Activated CD4-positive, alpha-beta memory T cell treated with anti-CD3 and anti-CD28 coated beads, Interleukin-2, amount 10 ng/mL, durations not matched to agents 7 days and 5 days (primary cell): ENCODE measurements around the gene ABHD11. TPM values are rescaled to one million over a fixed set of nuclear protein-coding genes. Genes with fewer than 3 reads are reported as not detected.

Experiments used
- CTCF ChIA-PET: fragments of 350-600 bp; sonication (Branson Sonifier 250); formaldehyde crosslinking; loops from one replicate; lab custom pipeline; 2021; ENCODE audit warnings: antibody characterized with exemption, inconsistent platforms; lab: Charles Lee
- POLR2A ChIA-PET: fragments of 350-600 bp; sonication (Branson Sonifier 250); formaldehyde crosslinking; loops from one replicate; lab custom pipeline; 2021; ENCODE audit warnings: antibody characterized with exemption; lab: Charles Lee
- DNase-seq: peaks from one replicate; pipeline ENCODE4 v3.0.0-alpha.2; 2020
- H3K27ac Mint-ChIP-seq: one replicate; pipeline ENCODE4 v1.8.0; 2021; ENCODE audit warnings: mild to moderate bottlenecking, mixed read lengths
- H3K27me3 Mint-ChIP-seq: one replicate; pipeline ENCODE4 v1.8.0; 2021; ENCODE audit warnings: mixed read lengths
- H3K36me3 Mint-ChIP-seq: one replicate; pipeline ENCODE4 v1.8.0; 2021; ENCODE audit warnings: low read depth, mixed read lengths
- H3K4me1 Mint-ChIP-seq: one replicate; pipeline ENCODE4 v1.8.0; 2021; ENCODE audit warnings: mixed read lengths
- H3K4me3 Mint-ChIP-seq: one replicate; pipeline ENCODE4 v1.8.0; 2021; ENCODE audit warnings: mild to moderate bottlenecking, mixed read lengths
- H3K9me3 Mint-ChIP-seq: one replicate; pipeline ENCODE4 v1.8.0; 2021; ENCODE audit warnings: mixed read lengths
- total RNA-seq, 2 experiments: library from RNA; stranded (reverse); gene quantifications; one replicate each; pipeline ENCODE4 v1.2.3, GENCODE V29; 2021

Gene ABHD11
- total RNA-seq, 2 experiments from 2014 or later: 12.3 to 13.7 TPM

DNA sequence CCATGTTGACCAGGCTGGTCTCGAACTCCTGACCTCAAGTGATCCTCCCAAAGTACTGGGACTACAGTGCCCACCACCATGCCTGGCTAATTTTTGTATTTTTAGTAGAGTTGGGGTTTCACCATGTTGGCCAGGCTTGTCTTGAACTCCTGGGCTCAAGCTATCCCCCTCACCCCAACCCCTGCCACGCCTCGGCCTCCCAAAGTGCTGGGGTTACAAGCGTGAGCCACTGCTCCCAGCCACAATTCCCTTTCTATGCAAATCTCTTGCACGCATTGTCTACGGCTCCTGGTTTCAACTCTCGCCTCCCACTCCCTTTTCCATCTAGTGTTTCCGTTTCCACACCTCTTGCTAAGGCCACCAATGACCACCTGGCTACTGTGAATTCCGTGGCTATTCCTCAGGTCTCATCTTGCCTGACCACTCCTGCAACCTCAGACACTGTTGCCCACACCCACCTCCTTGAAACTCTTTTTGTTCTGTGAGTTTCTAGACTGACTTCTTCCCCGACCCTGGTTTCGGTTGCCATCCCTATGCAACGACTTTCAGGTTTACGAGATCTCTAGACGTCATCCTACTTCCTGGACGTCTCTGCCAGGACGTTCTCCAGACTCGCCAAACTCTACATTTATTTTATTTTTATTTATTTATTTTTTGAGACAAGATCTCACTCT lies 28.1 kb upstream of the ABHD11 start:
- ChIA-PET CTCF (no interaction called here), POLR2A (no interaction called here)
- H3K4me1 Mint-ChIP-seq: peaks cover 8% of the 10 kb centered on the region
- H3K36me3 Mint-ChIP-seq: no peaks in the 10 kb centered on the region
- no peak overlapping the region for H3K4me3 Mint-ChIP-seq
- no peaks in the 10 kb centered on the region for H3K9me3 Mint-ChIP-seq
- H3K27ac Mint-ChIP-seq: no peak overlapping the region
- DNase-seq: no peak
- H3K27me3 Mint-ChIP-seq: peaks cover 29% of the 10 kb centered on the region

DNA sequence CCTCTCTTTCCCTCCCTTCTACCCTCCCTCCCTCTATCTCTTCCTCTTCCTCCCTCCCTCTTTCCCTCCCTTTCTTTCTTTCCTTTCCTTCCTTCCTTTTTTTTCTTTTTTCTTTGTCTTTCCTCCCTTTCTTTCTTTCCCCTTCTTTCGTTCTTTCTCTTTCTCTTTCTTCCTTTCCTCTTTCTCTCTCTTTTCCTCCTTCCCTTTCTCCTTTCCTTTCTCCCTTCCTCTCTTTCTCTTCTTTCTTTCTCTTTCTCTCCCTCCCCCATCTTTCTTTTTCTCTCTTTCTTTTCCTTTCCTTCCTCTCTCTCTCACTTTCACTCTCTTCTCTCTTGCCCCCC lies 24.0 kb upstream of the ABHD11 start:
- POLR2A ChIA-PET: no interaction called here
- H3K27ac Mint-ChIP-seq: no peak overlapping the region

DNA sequence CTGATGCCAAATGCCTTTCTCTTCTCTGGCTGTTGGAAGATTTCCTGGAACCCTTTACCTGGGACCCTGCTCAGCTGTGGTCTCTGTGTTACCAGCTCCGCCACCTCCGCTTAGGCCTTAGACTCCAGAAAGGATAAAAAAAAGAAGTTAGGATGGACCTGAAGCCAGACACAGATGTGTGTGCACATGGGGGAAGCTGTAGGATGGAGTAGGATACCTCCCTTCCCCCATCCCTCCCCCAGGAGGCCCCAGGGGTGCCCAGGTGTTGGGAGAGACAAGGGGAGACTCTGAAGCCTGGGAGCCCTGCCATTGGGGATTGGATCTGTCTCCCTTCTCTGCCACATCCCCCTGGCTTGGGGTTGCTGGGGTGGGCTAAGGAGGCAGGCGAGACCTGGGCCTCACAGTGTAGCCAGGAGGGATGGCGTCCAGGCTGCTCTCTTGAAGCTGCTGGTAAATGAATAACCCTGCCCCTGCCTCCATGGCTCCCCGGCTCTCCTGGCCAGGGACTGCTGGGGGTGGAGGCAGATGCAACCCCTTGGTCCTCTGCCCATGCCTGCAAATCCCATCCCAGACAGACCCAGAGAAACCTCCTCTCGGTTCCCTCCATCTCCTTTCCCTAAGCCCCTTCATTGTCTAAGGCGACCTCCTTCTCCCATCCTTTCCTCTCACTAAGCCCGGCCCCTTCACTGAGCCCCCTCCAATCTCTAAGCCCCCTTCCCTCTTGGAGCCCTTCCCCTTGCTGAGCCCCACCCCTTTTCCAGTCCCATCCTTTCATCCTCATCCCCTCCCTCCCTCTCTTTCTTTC lies 23.5 kb upstream of the ABHD11 start:
- no peaks in the 10 kb centered on the region for H3K36me3 Mint-ChIP-seq
- H3K4me3 Mint-ChIP-seq: no peak overlapping the region
- H3K27me3 Mint-ChIP-seq: peaks cover 3% of the 10 kb centered on the region
- POLR2A ChIA-PET: no interaction called here
- DNase-seq: no peak
- no peaks in the 10 kb centered on the region for H3K9me3 Mint-ChIP-seq
- H3K4me1 Mint-ChIP-seq: peaks cover 3% of the 10 kb centered on the region
- H3K27ac Mint-ChIP-seq: no peak overlapping the region
- CTCF ChIA-PET: no interaction called here

More for the DNA sequence above, 24.0 kb upstream of the ABHD11 start:
- CTCF ChIA-PET: no interaction called here
- H3K36me3 Mint-ChIP-seq: no peaks in the 10 kb centered on the region
- peaks cover 5% of the 10 kb centered on the region for H3K27me3 Mint-ChIP-seq
- no peak overlapping the region for H3K4me3 Mint-ChIP-seq
- no peak for DNase-seq
- H3K9me3 Mint-ChIP-seq: no peaks in the 10 kb centered on the region
- peaks cover 5% of the 10 kb centered on the region for H3K4me1 Mint-ChIP-seq

- Mint-ChIP-seq H3K36me3 (no peaks in the 10 kb centered on the region), H3K27me3 (no peaks in the 10 kb centered on the region), H3K9me3 (no peaks in the 10 kb centered on the region), H3K4me3 (no peak overlapping the region), H3K4me1 (no peaks in the 10 kb centered on the region), H3K27ac (no peak overlapping the region)
- ChIA-PET POLR2A (no interaction called here), CTCF (no interaction called here)
- no peak for DNase-seq
Observed at GRCh38 chr7:73758581-73759138, 20.1 kb upstream of the ABHD11 start.

DNA sequence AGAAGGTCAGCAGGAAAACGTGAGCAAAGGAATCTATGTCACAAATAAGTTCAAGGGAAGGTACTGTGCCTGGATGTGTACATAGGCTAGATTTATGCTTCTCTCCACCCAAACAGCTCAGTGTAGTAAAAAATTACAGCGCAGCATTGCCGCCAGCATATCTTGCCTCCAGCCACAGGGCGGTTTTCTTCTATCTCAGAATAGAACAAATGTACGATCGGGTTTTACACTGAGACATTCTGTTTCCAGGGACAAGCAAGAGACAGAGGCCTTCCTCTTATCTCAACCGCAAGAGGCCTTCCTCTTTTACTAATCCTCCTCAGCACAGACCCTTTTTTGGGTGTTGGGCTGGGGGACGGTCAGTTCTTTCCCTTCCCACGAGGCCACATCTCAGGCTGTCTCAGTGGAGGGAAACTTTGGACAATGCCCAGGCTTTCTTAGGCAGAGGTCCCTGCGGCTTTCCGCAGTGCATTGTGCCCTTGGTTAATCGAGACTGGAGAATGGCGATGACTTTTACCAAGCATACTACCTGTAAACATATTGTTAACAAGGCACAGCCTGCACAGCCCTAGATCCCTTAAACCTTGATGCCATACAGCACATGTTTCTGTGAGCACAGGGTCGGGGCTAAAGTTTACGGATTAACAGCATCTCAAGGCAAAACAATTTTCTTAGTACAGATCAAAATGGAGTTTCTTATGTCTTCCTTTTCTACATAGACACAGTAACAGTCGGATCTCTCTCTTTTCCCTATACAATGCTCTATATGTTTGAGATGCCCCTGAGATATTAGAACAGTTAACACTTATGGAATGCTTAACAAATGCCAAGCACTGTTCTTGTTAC lies 11.6 kb upstream of the ABHD11 start:
- Mint-ChIP-seq H3K36me3 (no peaks in the 10 kb centered on the region), H3K9me3 (no peaks in the 10 kb centered on the region), H3K27ac (no peak overlapping the region), H3K4me1 (no peaks in the 10 kb centered on the region), H3K27me3 (peaks cover 9% of the 10 kb centered on the region), H3K4me3 (no peak overlapping the region)
- ChIA-PET CTCF (no interaction called here), POLR2A (no interaction called here)
- no peak for DNase-seq

DNA sequence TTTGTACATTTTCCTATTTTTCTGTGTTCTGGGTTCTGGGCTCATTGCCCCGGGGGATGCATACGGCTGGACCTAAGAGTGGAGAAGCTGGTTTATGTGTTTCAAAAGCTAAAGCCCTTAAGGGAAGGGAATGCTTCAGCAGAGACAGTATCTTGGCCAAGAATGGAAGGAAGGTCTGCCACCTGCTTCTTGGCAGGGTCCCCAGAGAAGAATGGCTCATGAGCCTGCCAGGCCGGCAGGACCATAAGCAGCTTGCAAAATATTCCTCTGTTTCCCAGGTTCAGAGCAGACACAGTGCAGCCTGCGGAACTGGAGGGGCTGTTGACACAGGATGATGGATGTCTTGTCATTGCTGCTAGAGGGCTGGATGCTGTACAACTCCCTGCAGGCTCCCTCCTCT lies 7.8 kb upstream of the ABHD11 start:
- CTCF ChIA-PET: no interaction called here
- no peak for DNase-seq
- POLR2A ChIA-PET: no interaction called here

GRCh38 chr7:73742753-73743641 lies 4.4 kb upstream of the ABHD11 start:
- Mint-ChIP-seq H3K4me3 (no peak overlapping the region), H3K4me1 (peaks cover 3% of the 10 kb centered on the region), H3K27me3 (no peaks in the 10 kb centered on the region), H3K36me3 (no peaks in the 10 kb centered on the region), H3K27ac (no peak overlapping the region), H3K9me3 (no peaks in the 10 kb centered on the region)
- ChIA-PET CTCF (no interaction called here), POLR2A (no interaction called here)
- DNase-seq: no peak

More for the DNA sequence above, 7.8 kb upstream of the ABHD11 start:
- Mint-ChIP-seq H3K4me3 (no peak overlapping the region), H3K4me1 (no peaks in the 10 kb centered on the region), H3K27me3 (peaks cover 6% of the 10 kb centered on the region), H3K27ac (no peak overlapping the region), H3K36me3 (no peaks in the 10 kb centered on the region), H3K9me3 (no peaks in the 10 kb centered on the region)

DNA sequence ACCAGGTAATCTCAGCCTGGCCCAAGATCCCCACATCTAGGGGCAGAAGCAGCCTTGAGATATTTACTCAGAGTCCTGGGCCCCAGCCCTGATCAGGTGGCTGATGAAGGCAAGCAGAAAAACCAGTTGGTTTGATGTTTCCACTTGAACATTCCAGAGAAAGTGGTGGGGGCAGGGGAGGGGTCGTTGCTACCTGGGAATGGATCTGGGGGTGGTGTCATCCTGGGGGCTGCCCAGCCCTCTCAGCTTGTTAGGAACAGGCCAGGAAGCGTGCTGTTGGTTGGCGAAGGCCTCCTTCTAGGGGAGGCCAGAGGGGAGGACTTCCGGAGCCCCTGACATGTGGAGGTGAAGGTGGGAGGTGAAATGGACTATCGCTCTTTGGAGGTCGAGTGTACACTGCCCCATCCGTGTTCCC lies 3.7 kb upstream of the ABHD11 start:
- Mint-ChIP-seq H3K4me3 (no peak overlapping the region), H3K4me1 (peaks cover 10% of the 10 kb centered on the region), H3K27ac (no peak overlapping the region), H3K27me3 (no peaks in the 10 kb centered on the region), H3K36me3 (no peaks in the 10 kb centered on the region), H3K9me3 (no peaks in the 10 kb centered on the region)
- DNase-seq: no peak
- ChIA-PET POLR2A (no interaction called here), CTCF (no interaction called here)

DNA sequence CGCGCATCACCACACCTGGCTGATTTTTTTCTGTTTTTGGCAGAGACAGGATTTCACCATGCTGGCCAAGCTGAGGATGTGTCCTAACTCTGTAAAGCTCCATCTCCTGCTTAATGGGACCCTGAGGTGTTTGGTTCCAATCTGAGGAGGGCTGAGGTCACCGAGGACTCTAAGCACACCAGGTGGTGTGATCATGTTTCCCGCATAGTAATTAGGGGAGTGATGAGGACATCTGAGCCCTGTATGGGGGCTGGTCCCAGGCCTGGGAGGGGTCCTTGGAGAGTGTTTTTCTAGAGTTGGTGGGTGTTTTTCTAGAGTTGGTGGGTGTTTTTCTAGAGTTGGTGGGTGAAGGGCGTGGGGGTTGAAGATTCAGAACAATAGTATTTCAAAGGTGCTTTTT lies 3.0 kb upstream of the ABHD11 start:
- Mint-ChIP-seq H3K4me3 (no peak overlapping the region), H3K9me3 (no peaks in the 10 kb centered on the region), H3K27ac (no peak overlapping the region), H3K4me1 (peaks cover 13% of the 10 kb centered on the region), H3K27me3 (no peaks in the 10 kb centered on the region), H3K36me3 (no peaks in the 10 kb centered on the region)
- no peak for DNase-seq
- ChIA-PET CTCF (interaction anchor here (1.0 kb wide), 1 partner anchor 135 kb away, joined by 4 read pairs; no protein-coding TSS in a partner anchor), POLR2A (no interaction called here)

DNA sequence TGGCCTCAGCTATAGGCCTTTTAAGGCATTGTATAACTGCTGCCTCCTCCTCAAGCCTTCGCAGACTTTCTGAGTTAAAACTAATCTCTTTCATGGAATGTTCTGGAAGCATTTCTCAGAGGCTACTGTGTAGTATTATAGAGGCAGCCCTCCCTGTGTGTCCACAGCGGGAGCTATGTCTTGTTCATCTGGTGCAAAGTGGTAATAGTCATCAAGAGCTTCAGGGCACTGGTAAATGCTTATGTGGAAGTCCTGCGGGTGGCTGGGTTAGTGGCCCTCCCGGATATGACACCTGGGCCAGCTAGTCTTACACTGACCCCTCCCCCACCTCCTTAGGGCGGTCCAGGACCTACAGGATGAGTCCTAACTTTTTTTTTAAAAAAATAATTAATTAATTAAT lies 2.2 kb upstream of the ABHD11 start:
- peaks cover 4% of the 10 kb centered on the region for H3K36me3 Mint-ChIP-seq
- POLR2A ChIA-PET: interaction anchor here (0.8 to 1.4 kb wide), 2 partner anchors 12 to 15 kb away, joined by 3 read pairs; no protein-coding TSS in a partner anchor
- CTCF ChIA-PET: interaction anchor here (0.7 to 3.0 kb wide), 3 partner anchors 102 to 219 kb away, joined by 3 to 8 read pairs (median 4); partner anchors contain the start of genes BAZ1B and METTL27
- peaks cover 15% of the 10 kb centered on the region for H3K4me1 Mint-ChIP-seq
- H3K27me3 Mint-ChIP-seq: no peaks in the 10 kb centered on the region
- H3K27ac Mint-ChIP-seq: no peak overlapping the region
- DNase-seq: no peak
- H3K4me3 Mint-ChIP-seq: peak overlapping the region; percentile 6
- H3K9me3 Mint-ChIP-seq: no peaks in the 10 kb centered on the region

- H3K4me3 Mint-ChIP-seq: peak overlapping the region; percentile 6
- peaks cover 4% of the 10 kb centered on the region for H3K36me3 Mint-ChIP-seq
- DNase-seq: no peak
- ChIA-PET CTCF (interaction anchor here (2.8 to 3.0 kb wide), 2 partner anchors 103 to 114 kb away, joined by 8 to 17 read pairs; partner anchors contain the start of gene METTL27), POLR2A (interaction anchor here (1.4 kb wide), 1 partner anchor 12 kb away, joined by 3 read pairs; no protein-coding TSS in a partner anchor)
- no peak overlapping the region for H3K27ac Mint-ChIP-seq
- H3K9me3 Mint-ChIP-seq: no peaks in the 10 kb centered on the region
- peaks cover 15% of the 10 kb centered on the region for H3K4me1 Mint-ChIP-seq
- H3K27me3 Mint-ChIP-seq: no peaks in the 10 kb centered on the region
Observed at GRCh38 chr7:73740212-73740611, 1.6 kb upstream of the ABHD11 start.

DNA sequence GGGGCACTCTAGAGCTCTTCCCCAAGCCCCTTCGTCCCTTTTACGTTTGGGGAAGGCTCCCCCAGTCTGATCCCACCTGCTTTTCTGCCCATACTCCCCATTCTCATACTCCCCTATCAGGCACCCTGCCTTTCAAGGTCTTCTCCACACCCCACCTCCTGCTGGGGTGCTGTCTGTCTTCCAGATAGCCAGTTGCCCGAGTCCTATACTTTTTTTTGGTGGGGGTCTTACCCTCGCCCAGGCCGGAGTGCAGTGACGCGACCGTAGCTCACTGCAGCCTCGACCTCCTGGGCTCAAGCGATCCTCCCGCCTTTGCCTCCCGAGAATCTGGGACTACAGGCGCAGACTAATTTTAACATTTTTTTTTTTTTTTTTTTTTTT lies 775 bp upstream of the ABHD11 start:
- Mint-ChIP-seq H3K36me3 (peaks cover 4% of the 10 kb centered on the region), H3K4me1 (peaks cover 24% of the 10 kb centered on the region), H3K27ac (peak overlapping the region; percentile 55), H3K4me3 (peak overlapping the region; percentile 86), H3K27me3 (no peaks in the 10 kb centered on the region), H3K9me3 (no peaks in the 10 kb centered on the region)
- POLR2A ChIA-PET: interaction anchor here (0.6 to 3.0 kb wide), 10 partner anchors 11 to 912 kb away, joined by 3 to 11 read pairs (median 6); partner anchors contain the start of genes BAZ1B, BCL7B, BUD23 and DNAJC30
- DNase-seq: no peak
- CTCF ChIA-PET: interaction anchor here (1.4 to 8.0 kb wide), 5 partner anchors 11 to 131 kb away, joined by 3 to 77 read pairs (median 8); partner anchors contain the start of genes METTL27 and VPS37D
